Transverse colon (tissue), 3 donors: Measurements from ENCODE around the gene ABTB2.

ENCODE experiments used
- CTCF ChIP-seq, 5 experiments: fragments of 200-600 bp in 3 of 5; fragments of 450-650 bp in 2 of 5; sonication (generic) in 3 of 5; IDR thresholded peaks; 1 replicate in 2 of 5; 2 replicates in 3 of 5; pipeline ENCODE4 v1.5.1; 2016 to 2017; ENCODE audit warnings: antibody characterized with exemption in 5 of 5, inconsistent platforms in 3 of 5, mild to moderate bottlenecking in 2 of 5, moderate library complexity in 1 of 5
- POLR2A ChIP-seq: fragments of 450-650 bp; IDR thresholded peaks from one replicate; pipeline ENCODE4 v1.6.1; 2016; ENCODE audit warnings: antibody characterized with exemption, mild to moderate bottlenecking, moderate library complexity

GRCh38 chr11:34403431-34403830 is 45.6 kb upstream of the ABTB2 start:
- TF ChIP-seq CTCF (IDR thresholded peaks at IDR 0.05) (no peak), POLR2A (no peak)
